NB4 (cell line): ENCODE data around the gene TMEM106C.

Experiments
- POLR2A ChIP-seq: IDR thresholded peaks from 2 replicates; pipeline ENCODE4 v1.6.1; 2011; ENCODE audit warnings: mild to moderate bottlenecking; ENCODE audit not compliant: insufficient read length; ENCODE audit errors: extremely low read depth
- TF ChIP-seq, protein P1 (sequence below): IDR thresholded peaks from one replicate; pipeline ENCODE4 v1.5.1; 2012; ENCODE audit warnings: low read depth, low read length

DNA sequence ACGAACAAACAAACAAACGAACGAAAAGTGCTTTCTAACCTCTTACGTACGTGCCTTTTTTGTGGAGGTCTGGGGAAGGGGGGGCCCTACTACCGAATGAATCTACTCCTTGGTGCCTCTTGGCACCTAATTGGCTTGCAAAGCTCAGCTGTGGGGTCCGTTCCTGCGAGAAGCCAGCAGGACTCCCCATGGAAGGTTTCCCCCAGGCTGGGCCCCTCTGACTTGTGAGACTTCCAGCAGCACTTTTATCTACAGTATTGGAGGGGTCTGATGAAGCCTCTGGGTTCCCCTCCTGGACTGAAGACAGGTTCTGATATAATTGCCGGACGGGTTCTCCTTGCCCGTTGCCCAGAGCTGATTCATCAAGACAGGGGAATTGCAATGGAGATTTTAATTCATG is 1.2 kb upstream of the TMEM106C start:
- TF ChIP-seq POLR2A = no peak
- TF ChIP-seq, protein P1, sequence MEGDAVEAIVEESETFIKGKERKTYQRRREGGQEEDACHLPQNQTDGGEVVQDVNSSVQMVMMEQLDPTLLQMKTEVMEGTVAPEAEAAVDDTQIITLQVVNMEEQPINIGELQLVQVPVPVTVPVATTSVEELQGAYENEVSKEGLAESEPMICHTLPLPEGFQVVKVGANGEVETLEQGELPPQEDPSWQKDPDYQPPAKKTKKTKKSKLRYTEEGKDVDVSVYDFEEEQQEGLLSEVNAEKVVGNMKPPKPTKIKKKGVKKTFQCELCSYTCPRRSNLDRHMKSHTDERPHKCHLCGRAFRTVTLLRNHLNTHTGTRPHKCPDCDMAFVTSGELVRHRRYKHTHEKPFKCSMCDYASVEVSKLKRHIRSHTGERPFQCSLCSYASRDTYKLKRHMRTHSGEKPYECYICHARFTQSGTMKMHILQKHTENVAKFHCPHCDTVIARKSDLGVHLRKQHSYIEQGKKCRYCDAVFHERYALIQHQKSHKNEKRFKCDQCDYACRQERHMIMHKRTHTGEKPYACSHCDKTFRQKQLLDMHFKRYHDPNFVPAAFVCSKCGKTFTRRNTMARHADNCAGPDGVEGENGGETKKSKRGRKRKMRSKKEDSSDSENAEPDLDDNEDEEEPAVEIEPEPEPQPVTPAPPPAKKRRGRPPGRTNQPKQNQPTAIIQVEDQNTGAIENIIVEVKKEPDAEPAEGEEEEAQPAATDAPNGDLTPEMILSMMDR = no peak
